ENCODE measurements around the gene PACS2.

Gene PACS2

GRCh38 chr14:105337433-105337832 is 22.9 kb downstream of the PACS2 start:
- TF ChIP-seq, protein P1, sequence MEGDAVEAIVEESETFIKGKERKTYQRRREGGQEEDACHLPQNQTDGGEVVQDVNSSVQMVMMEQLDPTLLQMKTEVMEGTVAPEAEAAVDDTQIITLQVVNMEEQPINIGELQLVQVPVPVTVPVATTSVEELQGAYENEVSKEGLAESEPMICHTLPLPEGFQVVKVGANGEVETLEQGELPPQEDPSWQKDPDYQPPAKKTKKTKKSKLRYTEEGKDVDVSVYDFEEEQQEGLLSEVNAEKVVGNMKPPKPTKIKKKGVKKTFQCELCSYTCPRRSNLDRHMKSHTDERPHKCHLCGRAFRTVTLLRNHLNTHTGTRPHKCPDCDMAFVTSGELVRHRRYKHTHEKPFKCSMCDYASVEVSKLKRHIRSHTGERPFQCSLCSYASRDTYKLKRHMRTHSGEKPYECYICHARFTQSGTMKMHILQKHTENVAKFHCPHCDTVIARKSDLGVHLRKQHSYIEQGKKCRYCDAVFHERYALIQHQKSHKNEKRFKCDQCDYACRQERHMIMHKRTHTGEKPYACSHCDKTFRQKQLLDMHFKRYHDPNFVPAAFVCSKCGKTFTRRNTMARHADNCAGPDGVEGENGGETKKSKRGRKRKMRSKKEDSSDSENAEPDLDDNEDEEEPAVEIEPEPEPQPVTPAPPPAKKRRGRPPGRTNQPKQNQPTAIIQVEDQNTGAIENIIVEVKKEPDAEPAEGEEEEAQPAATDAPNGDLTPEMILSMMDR (IDR thresholded peaks at IDR 0.05; ENCODE audit: low read depth, low read length): no peak
- Histone ChIP-seq H3K4me3 (ENCODE audit: low read depth, low read length) (no peak overlapping the region), H3K36me3 (no peaks in the 10 kb centered on the region), H3K9me3 (ENCODE audit: severe bottlenecking) (no peaks in the 10 kb centered on the region), H3K27me3 (ENCODE audit: insufficient read depth, low read depth, severe bottlenecking) (no peaks in the 10 kb centered on the region), H3K27ac (no peak overlapping the region)
- no peak for DNase-seq

- Histone ChIP-seq H3K36me3 (no peaks in the 10 kb centered on the region), H3K27ac (no peak overlapping the region), H3K4me3 (ENCODE audit: low read depth, low read length) (no peak overlapping the region), H3K27me3 (ENCODE audit: insufficient read depth, low read depth, severe bottlenecking) (no peaks in the 10 kb centered on the region), H3K9me3 (ENCODE audit: severe bottlenecking) (no peaks in the 10 kb centered on the region)
- no peak for DNase-seq
- TF ChIP-seq, protein P1 (IDR thresholded peaks at IDR 0.05; ENCODE audit: low read depth, low read length): no peak
Measured at GRCh38 chr14:105337966-105338741, 23.6 kb downstream of the PACS2 start.

DNA sequence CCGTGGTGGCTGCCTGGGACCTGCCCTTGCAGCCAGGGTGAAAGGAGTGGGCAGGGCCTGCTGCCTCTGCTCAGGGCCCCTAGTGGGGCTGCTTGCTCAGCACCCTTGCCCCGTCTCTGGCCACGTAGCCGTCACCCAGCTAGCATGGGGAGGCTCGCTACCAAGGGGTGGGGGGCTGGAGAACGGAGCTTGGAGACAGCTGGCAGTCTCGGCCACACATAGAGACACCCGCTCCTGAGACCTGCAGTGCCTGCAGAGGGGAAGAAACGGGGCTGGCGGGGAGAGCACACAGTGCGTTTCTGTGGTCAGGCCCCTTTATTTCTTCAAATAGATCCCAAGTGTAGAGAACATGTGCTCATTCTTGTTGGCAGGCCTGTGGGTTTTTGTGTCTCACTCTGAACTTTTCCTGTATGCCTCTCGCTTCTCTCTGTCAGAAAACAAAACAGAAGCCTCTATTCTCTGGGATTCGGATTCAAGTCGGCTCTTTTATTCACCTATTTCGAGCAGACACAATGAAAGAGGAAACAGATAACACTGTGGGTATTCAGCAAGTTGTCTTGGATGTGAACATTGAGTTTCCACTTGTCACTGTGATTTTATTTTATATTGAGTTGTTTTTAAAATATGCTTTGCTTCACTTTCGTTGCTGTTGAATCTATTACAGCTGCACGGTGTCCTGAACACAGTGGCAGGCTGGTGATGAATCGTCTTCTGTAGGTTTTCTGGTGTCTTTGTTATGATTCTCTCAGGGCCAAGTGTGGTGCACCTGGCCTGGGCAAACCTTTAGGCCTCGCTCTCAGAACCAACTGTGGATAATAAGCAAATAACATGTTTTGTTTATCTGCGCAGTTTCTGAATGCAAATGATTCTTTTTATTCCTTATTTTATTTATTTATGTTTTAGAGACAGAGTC is 26.5 kb downstream of the PACS2 start:
- no peak overlapping the region for H3K27ac ChIP-seq
- H3K27me3 ChIP-seq (ENCODE audit: insufficient read depth, low read depth, severe bottlenecking): no peaks in the 10 kb centered on the region
- peaks cover 3% of the 10 kb centered on the region for H3K9me3 ChIP-seq (ENCODE audit: severe bottlenecking)
- no peaks in the 10 kb centered on the region for H3K36me3 ChIP-seq
- DNase-seq: no peak
- TF ChIP-seq, protein P1 (IDR thresholded peaks at IDR 0.05; ENCODE audit: low read depth, low read length): no peak
- H3K4me3 ChIP-seq (ENCODE audit: low read depth, low read length): no peak overlapping the region

- H3K4me3 ChIP-seq (ENCODE audit: low read depth, low read length): no peak overlapping the region
- H3K27ac ChIP-seq: no peak overlapping the region
- no peak for DNase-seq
- peaks cover 3% of the 10 kb centered on the region for H3K9me3 ChIP-seq (ENCODE audit: severe bottlenecking)
- TF ChIP-seq, protein P1 (IDR thresholded peaks at IDR 0.05; ENCODE audit: low read depth, low read length): no peak
- H3K36me3 ChIP-seq: no peaks in the 10 kb centered on the region
- no peaks in the 10 kb centered on the region for H3K27me3 ChIP-seq (ENCODE audit: insufficient read depth, low read depth, severe bottlenecking)
Measured at GRCh38 chr14:105343194-105343593, 28.6 kb downstream of the PACS2 start.

GRCh38 chr14:105346200-105346533 is 31.6 kb downstream of the PACS2 start:
- no peak overlapping the region for H3K27ac ChIP-seq
- H3K9me3 ChIP-seq (ENCODE audit: severe bottlenecking): peaks cover 3% of the 10 kb centered on the region
- TF ChIP-seq, protein P1 (IDR thresholded peaks at IDR 0.05; ENCODE audit: low read depth, low read length): no peak
- no peak overlapping the region for H3K4me3 ChIP-seq (ENCODE audit: low read depth, low read length)
- no peak for DNase-seq
- no peaks in the 10 kb centered on the region for H3K36me3 ChIP-seq
- H3K27me3 ChIP-seq (ENCODE audit: insufficient read depth, low read depth, severe bottlenecking): no peaks in the 10 kb centered on the region
